Activated CD4-positive, alpha-beta T cell treated with anti-CD3 and anti-CD28 coated beads, Interleukin-2, amount 10 ng/mL, durations not matched to agents 24 days and 14 days (primary cell): ENCODE results near the gene LINGO1. TPM values are rescaled to one million over a fixed set of nuclear protein-coding genes. Genes with fewer than 3 reads are reported as not detected.

ENCODE experiments used
- DNase-seq: peaks from one replicate; pipeline ENCODE4 v3.0.0; 2022
- H3K27ac Mint-ChIP-seq: one replicate; pipeline ENCODE4 v1.8.0; 2022; ENCODE audit warnings: mild to moderate bottlenecking, mixed read lengths
- H3K27me3 Mint-ChIP-seq: one replicate; pipeline ENCODE4 v1.8.0; 2022; ENCODE audit warnings: mixed read lengths
- H3K36me3 Mint-ChIP-seq: one replicate; pipeline ENCODE4 v1.8.0; 2022; ENCODE audit warnings: low read depth, mild to moderate bottlenecking, mixed read lengths
- H3K4me1 Mint-ChIP-seq: one replicate; pipeline ENCODE4 v1.8.0; 2021; ENCODE audit warnings: mixed read lengths
- H3K4me3 Mint-ChIP-seq: one replicate; pipeline ENCODE4 v1.8.0; 2022; ENCODE audit warnings: mild to moderate bottlenecking, moderate library complexity, mixed read lengths
- H3K9me3 Mint-ChIP-seq: one replicate; pipeline ENCODE4 v1.8.0; 2021; ENCODE audit warnings: mixed read lengths
- intact Hi-C: fragments of 100-400 bp; cut with micrococcal nuclease; formaldehyde crosslinking; loops from one replicate; pipeline ENCODE4 v1.15.1; 2023
- total RNA-seq: library from RNA; stranded (reverse); gene quantifications from 2 replicates; pipeline ENCODE4 v1.2.3, GENCODE V29; 2022

LINGO1 gene
- total RNA-seq, 1 donor from 2014 or later: not detected

DNA sequence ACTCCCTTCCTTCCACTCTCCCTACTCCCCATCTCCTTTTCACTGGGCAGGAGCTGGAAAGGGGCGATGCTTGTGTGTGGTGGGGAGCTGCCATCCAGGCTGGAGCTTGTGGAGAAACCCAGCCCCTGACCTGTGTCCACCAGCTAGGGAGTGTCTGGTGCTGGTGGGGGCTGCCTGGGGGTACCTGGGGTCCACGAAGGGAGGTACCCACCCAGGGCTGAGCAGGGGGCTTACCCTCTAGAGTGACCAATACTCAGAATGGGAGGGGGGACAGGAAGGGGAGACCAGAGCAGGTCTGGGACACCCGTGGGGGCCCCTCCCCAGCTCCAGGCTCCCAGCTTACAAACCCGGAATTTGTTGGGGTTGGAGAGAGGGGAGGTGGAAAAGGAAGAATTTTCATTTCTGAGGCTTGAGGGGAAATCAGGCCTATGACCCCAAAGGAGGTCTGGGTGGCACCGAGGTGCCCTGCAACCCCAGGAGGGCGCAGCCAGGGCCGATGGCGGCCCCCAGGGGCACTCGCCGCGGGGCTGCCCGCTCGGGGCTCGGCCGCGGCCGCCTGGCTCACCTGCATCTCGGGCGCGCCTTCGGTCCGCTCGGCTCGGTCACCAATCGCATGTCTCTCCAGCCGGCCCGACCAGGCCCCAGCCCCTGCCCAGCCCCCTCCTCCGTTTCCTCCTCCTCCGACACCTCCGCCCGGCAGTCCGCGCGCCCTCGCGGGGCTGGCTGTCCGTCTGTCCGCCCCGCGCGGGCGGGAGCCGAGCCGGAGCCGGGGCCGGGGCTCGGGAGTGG is 773 bp downstream of the LINGO1 start:
- H3K27me3 Mint-ChIP-seq: peaks cover 48% of the 10 kb centered on the region
- no peak overlapping the region for H3K27ac Mint-ChIP-seq
- H3K36me3 Mint-ChIP-seq: no peaks in the 10 kb centered on the region
- H3K9me3 Mint-ChIP-seq: no peaks in the 10 kb centered on the region
- intact Hi-C loops: no loop called here
- H3K4me1 Mint-ChIP-seq: peaks cover 7% of the 10 kb centered on the region
- DNase-seq: no peak
- no peak overlapping the region for H3K4me3 Mint-ChIP-seq

- peaks cover 47% of the 10 kb centered on the region for H3K27me3 Mint-ChIP-seq
- no peak overlapping the region for H3K4me3 Mint-ChIP-seq
- intact Hi-C loops: no loop called here
- H3K36me3 Mint-ChIP-seq: no peaks in the 10 kb centered on the region
- H3K4me1 Mint-ChIP-seq: peaks cover 7% of the 10 kb centered on the region
- H3K27ac Mint-ChIP-seq: no peak overlapping the region
- no peaks in the 10 kb centered on the region for H3K9me3 Mint-ChIP-seq
- DNase-seq: no peak
Observed at GRCh38 chr15:77630956-77631744, 1.6 kb downstream of the LINGO1 start.

DNA sequence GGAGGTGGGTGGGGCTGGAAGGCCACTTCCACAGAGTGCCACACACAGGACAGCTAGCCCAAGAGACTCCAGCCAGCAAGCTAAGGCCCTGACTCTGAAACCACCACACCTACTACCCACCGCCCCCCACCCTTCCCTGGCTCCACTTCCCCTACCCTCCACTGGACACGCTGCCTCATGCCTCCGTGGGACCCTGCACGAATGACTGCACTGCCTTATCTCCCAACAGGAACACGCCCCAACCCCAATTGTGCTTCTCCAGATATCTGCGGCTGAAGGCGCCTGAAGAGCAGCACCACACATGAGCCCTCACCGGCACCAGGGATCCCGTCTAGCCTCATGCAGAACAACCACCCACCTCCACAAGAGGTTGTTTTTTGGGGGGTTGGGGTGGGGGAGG is 2.7 kb downstream of the LINGO1 start:
- Mint-ChIP-seq H3K27me3 (peaks cover 38% of the 10 kb centered on the region), H3K36me3 (no peaks in the 10 kb centered on the region), H3K4me3 (no peak overlapping the region), H3K27ac (no peak overlapping the region), H3K4me1 (peaks cover 7% of the 10 kb centered on the region), H3K9me3 (no peaks in the 10 kb centered on the region)
- no peak for DNase-seq
- intact Hi-C loops: no loop called here

DNA sequence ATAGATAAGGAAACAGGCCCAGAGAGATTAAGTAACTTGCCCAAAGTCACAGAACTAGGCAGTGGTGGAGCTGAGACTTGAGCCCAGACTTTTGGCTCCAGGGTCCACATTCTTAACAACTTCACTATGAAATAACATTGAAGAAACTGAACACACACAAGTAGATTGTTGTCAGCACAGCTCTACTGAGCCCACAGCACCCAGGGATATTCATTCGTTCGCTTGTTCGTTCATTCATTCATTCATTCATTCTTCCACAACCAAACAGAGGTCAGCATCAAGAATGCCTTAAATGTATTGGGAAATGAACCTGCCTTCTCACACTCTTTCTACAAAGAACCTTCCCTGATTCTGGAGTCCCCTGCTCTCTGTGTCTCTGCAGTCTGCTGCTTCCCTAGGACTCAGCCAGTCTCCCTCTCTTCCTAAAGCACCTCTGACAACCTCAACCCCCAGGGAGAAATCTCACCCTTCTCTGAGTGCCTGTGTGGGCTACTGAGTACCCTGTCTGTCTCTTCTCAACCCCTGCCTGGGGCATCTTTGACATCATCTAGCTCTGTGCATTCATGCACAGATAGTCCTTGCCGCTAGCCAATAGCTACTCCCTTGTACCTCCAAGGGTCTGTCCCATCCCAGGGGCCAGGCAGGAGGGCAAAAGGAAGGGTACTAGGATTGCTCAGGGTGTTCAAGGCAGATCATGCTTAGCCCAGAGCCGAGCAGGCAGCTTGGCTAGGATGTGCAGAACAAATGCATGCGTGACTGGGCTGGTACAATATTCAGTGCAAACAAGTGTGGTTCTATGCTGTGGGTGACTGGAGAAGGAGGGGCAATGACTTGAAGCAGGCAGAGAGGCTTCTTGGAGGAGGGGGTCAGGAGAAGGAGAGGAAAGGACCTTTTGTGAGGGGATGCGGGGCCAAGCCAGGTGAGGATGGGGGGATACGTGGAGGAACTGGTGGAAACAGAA is 3.4 kb downstream of the LINGO1 start:
- Mint-ChIP-seq H3K27ac (no peak overlapping the region), H3K9me3 (no peaks in the 10 kb centered on the region), H3K4me3 (no peak overlapping the region), H3K27me3 (peaks cover 37% of the 10 kb centered on the region), H3K36me3 (no peaks in the 10 kb centered on the region), H3K4me1 (peaks cover 6% of the 10 kb centered on the region)
- intact Hi-C loops: no loop called here
- DNase-seq: no peak

- DNase-seq: no peak
- Mint-ChIP-seq H3K27ac (no peak overlapping the region), H3K36me3 (no peaks in the 10 kb centered on the region), H3K9me3 (no peaks in the 10 kb centered on the region), H3K4me3 (no peak overlapping the region), H3K4me1 (no peaks in the 10 kb centered on the region), H3K27me3 (peaks cover 26% of the 10 kb centered on the region)
- intact Hi-C loops: no loop called here
Observed at GRCh38 chr15:77628010-77628409, 4.7 kb downstream of the LINGO1 start.

DNA sequence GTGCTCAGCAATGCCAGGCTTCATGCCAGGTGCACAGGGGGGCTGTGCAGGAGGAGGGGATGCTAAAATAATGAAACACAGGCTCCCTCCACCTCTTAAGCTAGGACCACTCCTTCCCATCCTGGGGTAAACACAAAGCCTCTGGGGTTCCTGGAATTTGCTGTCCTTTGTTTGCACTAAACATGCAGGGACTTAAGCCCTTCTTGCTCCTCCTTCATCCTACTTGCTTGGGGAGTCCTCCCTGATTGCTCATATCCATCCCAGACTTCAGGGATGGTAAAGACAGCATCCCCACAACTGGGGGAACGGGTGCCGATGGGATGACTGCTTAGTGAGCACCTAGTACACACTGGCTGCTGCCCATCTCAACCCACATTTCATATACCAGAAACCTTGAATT is 5.1 kb downstream of the LINGO1 start:
- H3K27me3 Mint-ChIP-seq: peaks cover 26% of the 10 kb centered on the region
- no peaks in the 10 kb centered on the region for H3K4me1 Mint-ChIP-seq
- no peak for DNase-seq
- H3K9me3 Mint-ChIP-seq: no peaks in the 10 kb centered on the region
- H3K36me3 Mint-ChIP-seq: no peaks in the 10 kb centered on the region
- intact Hi-C loops: no loop called here
- H3K27ac Mint-ChIP-seq: no peak overlapping the region
- no peak overlapping the region for H3K4me3 Mint-ChIP-seq

- Mint-ChIP-seq H3K9me3 (no peaks in the 10 kb centered on the region), H3K27me3 (peaks cover 26% of the 10 kb centered on the region), H3K27ac (no peak overlapping the region), H3K4me1 (no peaks in the 10 kb centered on the region), H3K4me3 (no peak overlapping the region), H3K36me3 (no peaks in the 10 kb centered on the region)
- intact Hi-C loops: no loop called here
- DNase-seq: no peak
Observed at GRCh38 chr15:77627067-77627466, 5.6 kb downstream of the LINGO1 start.

DNA sequence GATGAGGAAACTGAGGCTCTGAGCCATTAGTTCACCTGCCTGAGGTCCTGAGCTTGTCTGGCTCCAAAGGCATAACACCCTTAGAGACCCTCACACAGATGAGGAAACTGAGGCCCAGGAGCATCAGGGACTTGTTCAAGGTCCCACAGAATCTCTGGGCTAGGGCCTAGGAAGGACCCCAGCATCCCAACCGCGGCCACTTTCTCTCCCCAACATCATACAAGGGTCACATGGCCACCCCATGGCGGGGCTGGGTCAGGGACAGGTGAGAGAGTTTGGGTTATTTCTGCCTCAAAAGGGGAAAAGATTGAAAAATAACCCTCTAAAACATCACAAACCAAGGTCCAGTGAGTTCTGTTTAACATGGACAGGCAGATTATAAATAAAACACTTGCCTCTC is 6.7 kb downstream of the LINGO1 start:
- Mint-ChIP-seq H3K4me3 (no peak overlapping the region), H3K27ac (no peak overlapping the region), H3K4me1 (no peaks in the 10 kb centered on the region), H3K36me3 (no peaks in the 10 kb centered on the region), H3K27me3 (peaks cover 21% of the 10 kb centered on the region), H3K9me3 (no peaks in the 10 kb centered on the region)
- no peak for DNase-seq
- intact Hi-C loops: no loop called here

DNA sequence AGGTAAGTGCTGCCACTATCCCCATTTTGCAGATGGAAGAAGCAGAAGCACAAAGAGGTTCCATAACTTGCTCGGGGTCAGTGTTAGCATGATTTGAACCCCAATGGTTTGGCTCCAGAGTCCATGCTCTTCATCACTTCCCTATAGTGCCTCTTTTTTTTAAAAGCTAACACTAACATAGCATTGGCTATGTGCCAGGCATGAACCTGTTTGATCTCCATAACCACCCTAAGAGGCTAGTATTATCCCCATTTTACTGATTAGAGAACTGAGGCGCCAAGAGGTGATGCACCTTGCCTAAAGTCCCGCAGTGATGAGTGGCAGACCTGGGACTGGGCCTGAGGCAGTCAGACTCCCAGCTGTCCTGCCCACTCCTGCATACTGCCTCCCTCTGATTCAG is 7.3 kb downstream of the LINGO1 start:
- H3K36me3 Mint-ChIP-seq: no peaks in the 10 kb centered on the region
- no peaks in the 10 kb centered on the region for H3K4me1 Mint-ChIP-seq
- H3K9me3 Mint-ChIP-seq: no peaks in the 10 kb centered on the region
- no peak overlapping the region for H3K27ac Mint-ChIP-seq
- DNase-seq: no peak
- no peak overlapping the region for H3K4me3 Mint-ChIP-seq
- intact Hi-C loops: no loop called here
- H3K27me3 Mint-ChIP-seq: peaks cover 19% of the 10 kb centered on the region

- H3K4me3 Mint-ChIP-seq: no peak overlapping the region
Observed at GRCh38 chr15:77624868-77625267, 7.8 kb downstream of the LINGO1 start.

DNA sequence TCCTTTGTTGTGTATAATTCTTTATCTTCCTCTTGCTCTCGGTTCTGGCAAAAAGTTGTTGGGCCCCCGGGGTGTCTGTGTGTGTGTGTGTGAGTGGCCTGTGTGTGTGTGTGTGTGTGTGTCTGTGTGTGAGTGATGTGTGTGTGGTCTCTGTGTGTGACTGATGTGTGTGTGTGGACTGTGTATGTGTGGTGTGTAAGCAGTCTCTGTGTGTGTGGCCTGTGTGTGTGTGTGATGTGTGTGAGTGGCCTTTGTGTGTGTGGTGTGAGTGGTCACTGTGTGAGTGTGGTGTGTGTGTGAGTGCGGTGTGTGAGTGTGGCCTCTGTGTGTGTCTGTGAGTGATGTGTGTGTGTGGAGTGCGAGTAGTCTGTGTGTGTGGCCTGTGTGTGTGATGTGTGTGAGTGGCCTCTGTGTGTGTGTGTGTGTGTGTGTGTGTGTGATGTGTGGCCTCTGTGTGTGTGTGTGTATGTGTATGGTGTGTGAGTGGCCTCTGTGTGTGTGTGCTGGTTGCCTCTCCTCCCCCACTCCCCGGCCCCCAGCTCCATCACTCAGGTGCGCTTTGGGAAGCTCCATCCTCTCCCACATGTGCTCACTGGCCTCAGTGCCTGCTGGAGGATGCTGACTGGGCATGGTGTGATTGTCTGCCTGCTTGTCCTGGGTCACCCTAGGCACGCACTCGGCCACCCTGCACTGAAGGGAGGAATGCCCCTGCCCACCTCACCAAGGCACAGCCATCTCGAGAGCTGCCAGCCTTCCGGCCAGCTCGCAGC is 8.8 kb downstream of the LINGO1 start:
- no peak overlapping the region for H3K27ac Mint-ChIP-seq
- intact Hi-C loops: no loop called here
- no peaks in the 10 kb centered on the region for H3K4me1 Mint-ChIP-seq
- H3K4me3 Mint-ChIP-seq: no peak overlapping the region
- H3K27me3 Mint-ChIP-seq: peaks cover 5% of the 10 kb centered on the region
- no peaks in the 10 kb centered on the region for H3K9me3 Mint-ChIP-seq
- no peak for DNase-seq
- no peaks in the 10 kb centered on the region for H3K36me3 Mint-ChIP-seq

More at GRCh38 chr15:77624868-77625267, 7.8 kb downstream of the LINGO1 start:
- peaks cover 14% of the 10 kb centered on the region for H3K27me3 Mint-ChIP-seq
- H3K27ac Mint-ChIP-seq: no peak overlapping the region
- no peaks in the 10 kb centered on the region for H3K36me3 Mint-ChIP-seq
- intact Hi-C loops: no loop called here
- H3K4me1 Mint-ChIP-seq: no peaks in the 10 kb centered on the region
- no peaks in the 10 kb centered on the region for H3K9me3 Mint-ChIP-seq
- no peak for DNase-seq

DNA sequence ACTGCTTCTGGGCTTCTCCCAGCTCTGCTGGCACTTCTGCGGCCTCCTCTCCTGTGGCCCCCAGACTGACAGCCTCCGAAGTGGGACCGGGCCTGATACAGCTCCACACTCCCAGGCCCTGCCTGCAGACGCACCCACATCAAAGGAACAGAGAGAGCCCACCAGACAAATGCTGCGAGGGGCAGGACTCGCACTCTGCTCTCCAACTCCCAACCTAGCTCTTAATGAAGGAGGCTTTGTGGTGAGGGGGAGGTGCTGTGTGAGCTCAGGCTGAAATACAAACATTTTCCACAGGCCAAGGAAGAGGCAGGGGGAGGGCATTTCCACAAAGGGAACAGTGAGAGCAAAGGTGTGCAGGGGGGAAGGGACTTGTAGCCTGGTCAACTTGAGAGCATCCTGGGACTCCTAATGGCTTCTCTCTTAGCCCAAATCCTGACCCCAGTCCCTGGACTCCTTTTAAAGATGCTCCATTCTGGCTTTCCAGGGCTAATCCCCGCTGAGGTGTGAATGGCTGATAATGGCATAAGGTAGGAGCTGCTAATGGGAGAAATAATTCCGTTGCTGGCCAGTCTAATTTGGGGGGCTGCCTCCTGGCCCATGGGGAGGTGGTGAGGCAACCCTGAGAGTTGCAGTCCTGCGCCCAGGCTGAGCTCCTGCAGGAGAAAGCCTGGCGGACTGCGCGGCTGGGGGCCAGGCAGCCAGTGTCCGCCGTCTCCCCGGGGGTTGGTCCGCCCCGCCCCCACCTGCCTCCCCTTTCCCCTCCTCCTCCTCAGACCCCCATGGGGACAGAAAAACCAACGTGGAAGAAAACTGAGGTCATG is 9.6 kb downstream of the LINGO1 start:
- Mint-ChIP-seq H3K36me3 (no peaks in the 10 kb centered on the region), H3K4me3 (no peak overlapping the region), H3K27ac (no peak overlapping the region), H3K27me3 (peaks cover 2% of the 10 kb centered on the region), H3K4me1 (no peaks in the 10 kb centered on the region), H3K9me3 (no peaks in the 10 kb centered on the region)
- intact Hi-C loops: no loop called here
- DNase-seq: no peak
